Tibial artery (tissue), 4 donors: ENCODE measurements around the gene SCYGR1.

ENCODE experiments used
- DNase-seq, 2 donors: peaks; one replicate each; pipeline ENCODE4 v3.0.0-alpha.2; 2019
- H3K27ac ChIP-seq, 2 donors: fragments of 200-600 bp; sonication (generic) in 1 of 2; 1 replicate in 1 of 2; 2 replicates in 1 of 2; pipeline ENCODE4 v1.5.1; 2018 to 2019; ENCODE audit warnings: mild to moderate bottlenecking in 1 of 2
- H3K27me3 ChIP-seq, 2 donors: fragments of 200-600 bp; sonication (generic) in 1 of 2; one replicate each; pipeline versions ENCODE4 v1.5.1 to v1.6.0; 2016 to 2019
- H3K36me3 ChIP-seq, 3 donors: fragments of 200-600 bp; sonication (generic) in 2 of 3; one replicate each; pipeline ENCODE4 v1.5.1; 2016 to 2019; ENCODE audit warnings: mild to moderate bottlenecking in 2 of 3
- H3K4me1 ChIP-seq, 4 donors: fragments of 200-600 bp; sonication (generic) in 2 of 4; 1 replicate in 3 of 4; 2 replicates in 1 of 4; pipeline ENCODE4 v1.5.1; 2016 to 2019
- H3K4me3 ChIP-seq, 2 donors: fragments of 200-600 bp; sonication (generic) in 1 of 2; 1 replicate in 1 of 2; 2 replicates in 1 of 2; pipeline ENCODE4 v1.5.1; 2018 to 2019; ENCODE audit warnings: mild to moderate bottlenecking in 2 of 2
- H3K9me3 ChIP-seq, 3 donors: fragments of 200-600 bp; sonication (generic) in 1 of 3; one replicate each; pipeline ENCODE4 v1.5.1; 2016 to 2019
- intact Hi-C: fragments of 100-400 bp; cut with DNase I; formaldehyde crosslinking; loops from one replicate; pipeline ENCODE4 v1.15.0; 2023; ENCODE audit warnings: low total_unique reads
- TF ChIP-seq, protein P1 (sequence below), 2 experiments: fragments of 200-600 bp in 1 of 2; fragments of 450-650 bp in 1 of 2; IDR thresholded peaks; one replicate each; pipeline ENCODE4 v1.5.1; 2017 to 2019; ENCODE audit warnings: antibody characterized with exemption in 2 of 2, mild to moderate bottlenecking in 1 of 2, moderate library complexity in 1 of 2

The SCYGR1 gene

DNA sequence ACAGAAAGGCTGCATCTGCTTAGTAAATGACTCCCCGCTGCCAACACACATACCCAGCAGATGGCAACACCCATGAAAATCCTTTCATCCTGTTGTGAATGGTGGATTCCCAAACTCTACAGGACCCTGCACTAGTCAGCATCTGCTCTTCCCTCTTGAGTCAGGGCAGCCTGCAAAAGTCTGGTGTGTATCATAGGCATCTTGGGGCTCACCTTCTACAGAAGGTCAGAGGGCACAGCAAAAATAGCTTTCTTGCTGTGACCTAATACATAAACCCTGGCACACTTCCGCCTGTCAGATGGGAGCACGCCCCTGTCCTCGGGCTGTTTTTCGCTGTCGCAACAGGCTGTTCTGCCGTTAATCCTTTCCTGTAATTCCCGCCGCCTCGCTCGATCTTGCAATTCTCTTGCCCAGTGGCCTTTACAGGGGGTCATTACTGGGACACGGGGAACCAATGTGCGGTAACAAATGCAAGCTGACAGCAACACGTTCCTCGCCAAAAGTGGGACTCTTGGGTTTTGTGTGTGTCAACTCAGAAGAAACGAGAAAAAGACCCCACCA, 19.9 kb upstream of the SCYGR1 start:
- H3K9me3 ChIP-seq, result no peaks in the 10 kb centered on the region
- intact Hi-C loops, result loop anchor here (10.0 kb wide), 1 partner anchor 357 kb away; no protein-coding TSS in a partner anchor
- H3K27ac ChIP-seq, result no peak overlapping the region
- H3K27me3 ChIP-seq, result no peaks in the 10 kb centered on the region
- no peaks in the 10 kb centered on the region for H3K36me3 ChIP-seq
- TF ChIP-seq, protein P1, sequence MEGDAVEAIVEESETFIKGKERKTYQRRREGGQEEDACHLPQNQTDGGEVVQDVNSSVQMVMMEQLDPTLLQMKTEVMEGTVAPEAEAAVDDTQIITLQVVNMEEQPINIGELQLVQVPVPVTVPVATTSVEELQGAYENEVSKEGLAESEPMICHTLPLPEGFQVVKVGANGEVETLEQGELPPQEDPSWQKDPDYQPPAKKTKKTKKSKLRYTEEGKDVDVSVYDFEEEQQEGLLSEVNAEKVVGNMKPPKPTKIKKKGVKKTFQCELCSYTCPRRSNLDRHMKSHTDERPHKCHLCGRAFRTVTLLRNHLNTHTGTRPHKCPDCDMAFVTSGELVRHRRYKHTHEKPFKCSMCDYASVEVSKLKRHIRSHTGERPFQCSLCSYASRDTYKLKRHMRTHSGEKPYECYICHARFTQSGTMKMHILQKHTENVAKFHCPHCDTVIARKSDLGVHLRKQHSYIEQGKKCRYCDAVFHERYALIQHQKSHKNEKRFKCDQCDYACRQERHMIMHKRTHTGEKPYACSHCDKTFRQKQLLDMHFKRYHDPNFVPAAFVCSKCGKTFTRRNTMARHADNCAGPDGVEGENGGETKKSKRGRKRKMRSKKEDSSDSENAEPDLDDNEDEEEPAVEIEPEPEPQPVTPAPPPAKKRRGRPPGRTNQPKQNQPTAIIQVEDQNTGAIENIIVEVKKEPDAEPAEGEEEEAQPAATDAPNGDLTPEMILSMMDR (IDR thresholded peaks at IDR 0.05), result no peak
- DNase-seq, result peak; percentile 65 to 80
- peaks cover 0 to 20% (median 14%) of the 10 kb centered on the region in 4 donors for H3K4me1 ChIP-seq
- H3K4me3 ChIP-seq, result no peak overlapping the region

DNA sequence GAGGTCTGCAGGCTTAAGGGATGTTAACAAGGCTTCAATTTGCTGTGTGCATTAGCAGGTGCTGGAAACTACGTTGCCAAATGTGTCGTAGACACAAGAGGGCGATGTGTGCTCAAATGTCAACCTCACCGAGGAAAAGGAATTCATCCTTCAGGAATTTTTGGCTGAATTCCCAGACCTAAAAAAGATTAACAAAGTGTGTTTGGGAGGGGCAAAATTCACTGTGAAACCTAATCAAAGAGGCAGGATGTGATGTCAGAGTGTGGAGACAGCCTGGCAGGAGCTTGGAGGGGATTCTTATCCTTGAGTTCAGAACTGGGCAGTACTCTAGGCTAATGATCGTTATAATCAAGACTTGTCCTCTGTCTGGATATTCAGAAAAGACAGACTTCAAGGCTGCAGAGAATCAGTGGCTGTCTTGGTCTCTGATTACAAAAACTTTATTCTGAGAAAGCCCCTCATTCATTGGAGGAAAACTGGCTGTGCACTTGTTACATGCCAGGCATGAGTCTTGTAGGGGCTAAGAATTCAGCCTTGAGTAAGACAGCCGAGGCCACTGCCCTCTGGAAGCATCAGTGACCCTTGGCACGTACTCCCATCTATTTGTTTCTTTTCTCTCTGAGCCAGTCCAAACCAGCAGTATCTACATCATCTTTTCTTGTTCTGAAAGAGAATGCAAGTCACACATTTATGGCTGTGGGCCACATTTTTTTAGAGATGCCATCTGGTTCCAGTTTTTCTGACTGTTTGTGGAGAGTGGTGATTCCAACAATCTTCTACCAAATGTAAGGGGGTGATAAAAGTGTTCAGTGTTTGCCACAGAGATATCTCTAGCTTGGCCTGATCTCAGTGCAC, 18.7 kb upstream of the SCYGR1 start:
- Histone ChIP-seq H3K27me3 (no peaks in the 10 kb centered on the region), H3K4me3 (peak overlapping the region in 1 of 2 donors; percentile 14), H3K9me3 (no peaks in the 10 kb centered on the region), H3K36me3 (no peaks in the 10 kb centered on the region), H3K4me1 (peaks cover 0 to 20% (median 14%) of the 10 kb centered on the region in 4 donors), H3K27ac (peak overlapping the region; percentile 42 to 54)
- TF ChIP-seq, protein P1 (IDR thresholded peaks at IDR 0.05), result peak; percentile 51 to 52
- peak; percentile 46 to 72 for DNase-seq
- intact Hi-C loops, result loop anchor here (10.0 kb wide), 1 partner anchor 358 kb away; no protein-coding TSS in a partner anchor

DNA sequence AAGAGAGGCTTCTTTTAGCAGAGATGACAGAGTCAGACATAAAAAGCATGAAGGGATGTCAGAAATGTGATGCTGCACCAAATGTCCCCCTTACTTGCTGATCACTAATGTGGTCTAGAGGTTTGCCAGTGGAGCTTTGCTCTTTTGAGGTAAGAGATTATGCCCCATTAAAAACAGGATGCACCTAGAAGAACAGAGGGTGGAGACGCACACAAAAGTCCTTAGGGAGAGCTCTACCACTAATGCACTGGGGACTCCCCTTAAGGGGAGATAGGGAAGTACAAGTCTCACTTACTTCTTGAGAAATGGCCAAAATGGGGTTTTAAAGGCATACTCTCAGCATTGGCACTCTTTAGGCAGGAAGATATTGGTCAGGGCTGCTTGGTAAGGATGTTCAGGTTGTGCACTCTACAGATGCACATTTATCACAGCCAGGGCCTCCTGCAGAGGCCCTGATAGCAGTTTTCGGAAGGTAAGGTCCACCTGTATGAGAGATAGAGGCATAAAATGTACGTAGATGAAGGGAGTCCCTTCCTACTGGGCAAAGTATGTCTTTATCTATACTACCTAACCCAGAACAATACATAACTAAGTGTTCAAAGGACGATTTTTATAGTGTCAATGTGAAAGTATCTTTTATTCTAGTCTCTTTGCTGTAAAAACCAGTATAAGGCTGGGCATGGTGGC, 17.0 kb upstream of the SCYGR1 start:
- H3K4me3 ChIP-seq, result no peak overlapping the region
- no peak overlapping the region for H3K27ac ChIP-seq
- TF ChIP-seq, protein P1 (IDR thresholded peaks at IDR 0.05), result no peak
- no peaks in the 10 kb centered on the region for H3K9me3 ChIP-seq
- H3K27me3 ChIP-seq, result no peaks in the 10 kb centered on the region
- DNase-seq, result no peak
- no peaks in the 10 kb centered on the region for H3K36me3 ChIP-seq
- peaks cover 0 to 20% (median 14%) of the 10 kb centered on the region in 4 donors for H3K4me1 ChIP-seq
- intact Hi-C loops, result loop anchor here (10.0 kb wide), 1 partner anchor 360 kb away; no protein-coding TSS in a partner anchor

DNA sequence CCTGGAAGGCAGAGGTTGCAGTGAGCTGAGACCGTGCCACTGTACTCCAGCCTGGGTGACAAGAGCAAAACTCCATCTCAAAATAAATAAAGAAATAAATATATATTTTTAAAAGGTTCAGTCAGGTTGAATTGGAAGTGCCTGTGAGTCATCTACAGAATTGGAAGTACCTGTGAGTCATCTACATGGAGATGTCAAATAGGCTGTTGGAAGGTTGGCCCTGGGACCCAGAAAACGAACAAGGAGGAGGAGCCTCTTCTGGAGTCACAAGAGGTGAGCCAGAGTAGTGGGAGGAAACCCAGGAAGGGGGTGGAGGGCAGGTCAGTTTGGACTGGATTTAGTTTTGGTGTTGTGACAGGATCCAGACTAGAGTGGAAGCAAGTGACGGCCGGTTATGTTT, 15.2 kb upstream of the SCYGR1 start:
- Histone ChIP-seq H3K4me3 (no peak overlapping the region), H3K36me3 (no peaks in the 10 kb centered on the region), H3K9me3 (no peaks in the 10 kb centered on the region), H3K27ac (no peak overlapping the region), H3K27me3 (no peaks in the 10 kb centered on the region), H3K4me1 (peaks cover 0 to 20% (median 14%) of the 10 kb centered on the region in 4 donors)
- intact Hi-C loops, result loop anchor here (10.0 kb wide), 1 partner anchor 362 kb away; no protein-coding TSS in a partner anchor
- TF ChIP-seq, protein P1 (IDR thresholded peaks at IDR 0.05), result no peak
- DNase-seq, result no peak

DNA sequence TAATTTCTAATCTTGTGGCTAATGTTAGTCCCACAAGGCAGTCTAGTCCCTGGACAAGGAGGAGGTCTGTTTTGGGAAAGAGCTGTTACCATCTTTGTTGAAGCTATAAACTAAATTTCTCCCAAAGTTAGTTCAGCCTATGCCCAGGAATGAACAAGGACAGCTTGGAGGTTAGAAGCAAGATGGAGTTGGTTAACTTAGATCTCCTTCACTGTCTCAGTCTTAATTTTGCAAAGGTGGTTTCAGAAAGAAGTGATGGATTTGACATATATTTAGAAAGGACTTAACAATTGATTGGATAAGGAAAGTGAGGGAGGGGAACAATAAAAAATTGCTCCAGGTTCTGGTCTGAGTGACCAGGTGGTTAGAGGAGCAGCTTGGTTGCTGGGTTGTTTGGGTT, 14.6 kb upstream of the SCYGR1 start:
- Histone ChIP-seq H3K27ac (no peak overlapping the region), H3K9me3 (no peaks in the 10 kb centered on the region), H3K4me3 (no peak overlapping the region), H3K27me3 (no peaks in the 10 kb centered on the region), H3K4me1 (peaks cover 0 to 17% (median 14%) of the 10 kb centered on the region in 4 donors), H3K36me3 (no peaks in the 10 kb centered on the region)
- no peak for DNase-seq
- intact Hi-C loops, result loop anchor here (10.0 kb wide), 1 partner anchor 362 kb away; no protein-coding TSS in a partner anchor
- TF ChIP-seq, protein P1 (IDR thresholded peaks at IDR 0.05), result no peak
